Gastrocnemius medialis (tissue), 4 donors: ENCODE data around the gene SLC10A3. TPM values are rescaled to one million over a fixed set of nuclear protein-coding genes. Genes with fewer than 3 reads are reported as not detected.

Source experiments
- ATAC-seq, 2 donors: fragments of 150-250 bp; one replicate each; pipeline ENCODE4 v1.9.1; 2016
- DNase-seq, 2 donors: peaks; one replicate each; pipeline ENCODE4 v3.0.0-alpha.2; 2019
- H3K27ac ChIP-seq, 4 donors: fragments of 200-600 bp; sonication (generic); 1 replicate in 1 of 4; 2 replicates in 3 of 4; pipeline ENCODE4 v1.5.1; 2016 to 2018; ENCODE audit warnings: mild to moderate bottlenecking in 2 of 4, moderate library complexity in 1 of 4
- H3K27me3 ChIP-seq, 3 donors: fragments of 200-600 bp; sonication (generic) in 2 of 3; 1 replicate in 1 of 3; 2 replicates in 2 of 3; pipeline versions ENCODE4 v1.5.1 to v1.6.0; 2016 to 2019; ENCODE audit warnings: mild to moderate bottlenecking in 1 of 3, moderate library complexity in 1 of 3
- H3K36me3 ChIP-seq, 2 donors: fragments of 200-600 bp; sonication (generic) in 1 of 2; one replicate each; pipeline ENCODE4 v1.5.1; 2017 to 2018
- H3K4me1 ChIP-seq, 2 donors: fragments of 200-600 bp; sonication (generic) in 1 of 2; one replicate each; pipeline ENCODE4 v1.5.1; 2016 to 2017; ENCODE audit warnings: mild to moderate bottlenecking in 2 of 2
- H3K4me3 ChIP-seq, 4 donors: fragments of 200-600 bp; sonication (generic) in 3 of 4; 1 replicate in 1 of 4; 2 replicates in 3 of 4; pipeline ENCODE4 v1.5.1; 2016 to 2019; ENCODE audit warnings: mild to moderate bottlenecking in 2 of 4
- H3K9me3 ChIP-seq, 3 donors: fragments of 200-600 bp; sonication (generic) in 2 of 3; 1 replicate in 1 of 3; 2 replicates in 2 of 3; pipeline ENCODE4 v1.5.1; 2016 to 2019
- POLR2A ChIP-seq, 2 donors: fragments of 450-650 bp; IDR thresholded peaks; one replicate each; pipeline ENCODE4 v1.6.1; 2017; ENCODE audit warnings: antibody characterized with exemption in 2 of 2, mild to moderate bottlenecking in 2 of 2, moderate library complexity in 2 of 2
- in situ Hi-C, 4 donors: fragments of 200-750 bp; cut with MboI; loops; one replicate each; pipeline versions ENCODE4 v1.15.0 to v1.8.0; 2017; ENCODE audit warnings: low sequenced_read_pairs in 4 of 4
- intact Hi-C: fragments of 100-400 bp; cut with DNase I; formaldehyde crosslinking; loops from one replicate; pipeline ENCODE4 v1.15.1; 2023; ENCODE audit warnings: low total_unique reads
- total RNA-seq, 4 donors: library from RNA; depleted of rRNA; stranded (reverse); fragments of >200 nt; gene quantifications; one replicate each; pipeline versions ENCODE4 v1.1.0 to v1.2.3, GENCODE V29; 2016
- TF ChIP-seq, protein P1 (sequence below), 5 experiments: fragments of 450-650 bp in 3 of 5; fragments of 200-600 bp in 2 of 5; sonication (generic) in 2 of 5; IDR thresholded peaks in 4 of 5; conservative IDR thresholded peaks in 1 of 5; 1 replicate in 4 of 5; 2 replicates in 1 of 5; pipeline ENCODE4 v1.5.1; 2016 to 2019; ENCODE audit warnings: antibody characterized with exemption in 5 of 5, mild to moderate bottlenecking in 3 of 5, moderate library complexity in 3 of 5

Gene SLC10A3
- total RNA-seq, 4 donors from 2014 or later = 11.8 to 33.3 (median 21.0) TPM

GRCh38 chrX:154470914-154471568, 19.4 kb downstream of the SLC10A3 start:
- DNase-seq (no peak), ATAC-seq (no peak)
- H3K36me3 ChIP-seq = no peaks in the 10 kb centered on the region
- H3K9me3 ChIP-seq = no peaks in the 10 kb centered on the region
- H3K27ac ChIP-seq = no peak overlapping the region
- no peaks in the 10 kb centered on the region for H3K4me1 ChIP-seq
- H3K4me3 ChIP-seq = no peak overlapping the region
- intact Hi-C loops = no loop called here
- H3K27me3 ChIP-seq = no peaks in the 10 kb centered on the region
- in situ Hi-C loops = no loop called here
- TF ChIP-seq POLR2A (IDR thresholded peaks at IDR 0.05) = no peak
- TF ChIP-seq, protein P1, sequence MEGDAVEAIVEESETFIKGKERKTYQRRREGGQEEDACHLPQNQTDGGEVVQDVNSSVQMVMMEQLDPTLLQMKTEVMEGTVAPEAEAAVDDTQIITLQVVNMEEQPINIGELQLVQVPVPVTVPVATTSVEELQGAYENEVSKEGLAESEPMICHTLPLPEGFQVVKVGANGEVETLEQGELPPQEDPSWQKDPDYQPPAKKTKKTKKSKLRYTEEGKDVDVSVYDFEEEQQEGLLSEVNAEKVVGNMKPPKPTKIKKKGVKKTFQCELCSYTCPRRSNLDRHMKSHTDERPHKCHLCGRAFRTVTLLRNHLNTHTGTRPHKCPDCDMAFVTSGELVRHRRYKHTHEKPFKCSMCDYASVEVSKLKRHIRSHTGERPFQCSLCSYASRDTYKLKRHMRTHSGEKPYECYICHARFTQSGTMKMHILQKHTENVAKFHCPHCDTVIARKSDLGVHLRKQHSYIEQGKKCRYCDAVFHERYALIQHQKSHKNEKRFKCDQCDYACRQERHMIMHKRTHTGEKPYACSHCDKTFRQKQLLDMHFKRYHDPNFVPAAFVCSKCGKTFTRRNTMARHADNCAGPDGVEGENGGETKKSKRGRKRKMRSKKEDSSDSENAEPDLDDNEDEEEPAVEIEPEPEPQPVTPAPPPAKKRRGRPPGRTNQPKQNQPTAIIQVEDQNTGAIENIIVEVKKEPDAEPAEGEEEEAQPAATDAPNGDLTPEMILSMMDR (IDR thresholded peaks at IDR 0.05 in 4 of 5, conservative IDR thresholded peaks at IDR 0.05 in 1 of 5) = no peak

DNA sequence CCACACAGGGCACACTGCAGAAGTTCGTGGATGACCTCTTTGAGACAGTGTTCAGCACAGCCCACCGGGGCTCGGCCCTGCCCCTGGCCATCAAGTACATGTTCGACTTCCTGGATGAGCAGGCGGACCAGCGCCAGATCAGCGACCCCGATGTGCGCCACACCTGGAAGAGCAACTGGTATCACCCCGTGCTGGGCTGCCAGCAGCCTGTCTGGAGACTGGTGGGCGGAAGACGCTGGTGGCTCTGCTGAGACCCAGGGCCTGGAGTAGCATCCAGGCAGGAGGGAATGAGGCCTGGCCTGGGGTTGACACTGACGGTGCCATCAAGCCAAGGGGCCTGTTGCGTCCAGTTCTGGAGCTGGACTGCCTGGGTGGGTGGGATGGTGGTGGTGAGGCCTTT, 20.0 kb downstream of the SLC10A3 start:
- no peak for DNase-seq
- Histone ChIP-seq H3K4me3 (no peak overlapping the region), H3K4me1 (no peaks in the 10 kb centered on the region), H3K27me3 (no peaks in the 10 kb centered on the region), H3K9me3 (no peaks in the 10 kb centered on the region), H3K27ac (no peak overlapping the region), H3K36me3 (no peaks in the 10 kb centered on the region)
- in situ Hi-C loops = no loop called here
- TF ChIP-seq POLR2A (IDR thresholded peaks at IDR 0.05) = no peak
- TF ChIP-seq, protein P1 (IDR thresholded peaks at IDR 0.05 in 4 of 5, conservative IDR thresholded peaks at IDR 0.05 in 1 of 5) = no peak
- no peak for ATAC-seq
- intact Hi-C loops = no loop called here

DNA sequence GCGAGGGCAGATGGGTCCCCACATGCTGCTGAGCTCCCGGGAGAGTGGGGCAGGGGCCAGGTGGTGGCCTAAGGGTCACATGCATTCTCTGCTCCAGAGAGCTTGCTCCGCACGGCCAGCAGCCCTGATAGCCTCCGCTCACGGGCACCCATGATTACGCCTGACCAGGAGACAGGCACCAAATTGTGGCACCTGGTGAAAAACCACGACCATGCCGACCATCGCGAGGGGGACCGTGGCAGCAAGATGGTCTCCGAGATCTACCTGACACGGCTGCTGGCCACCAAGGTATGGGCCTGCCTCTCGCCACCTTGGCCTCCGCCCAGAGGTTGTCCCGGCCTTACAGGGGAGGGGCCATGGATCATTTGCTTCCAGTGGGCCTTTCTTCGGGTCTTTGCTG, 20.5 kb downstream of the SLC10A3 start:
- no peak overlapping the region for H3K27ac ChIP-seq
- no peaks in the 10 kb centered on the region for H3K4me1 ChIP-seq
- H3K27me3 ChIP-seq = no peaks in the 10 kb centered on the region
- DNase-seq = no peak
- H3K36me3 ChIP-seq = no peaks in the 10 kb centered on the region
- no peak for TF ChIP-seq POLR2A (IDR thresholded peaks at IDR 0.05)
- TF ChIP-seq, protein P1 (IDR thresholded peaks at IDR 0.05 in 4 of 5, conservative IDR thresholded peaks at IDR 0.05 in 1 of 5) = no peak
- ATAC-seq = no peak
- intact Hi-C loops = no loop called here
- in situ Hi-C loops = no loop called here
- no peak overlapping the region for H3K4me3 ChIP-seq
- no peaks in the 10 kb centered on the region for H3K9me3 ChIP-seq

- no peak overlapping the region for H3K4me3 ChIP-seq
- no peaks in the 10 kb centered on the region for H3K4me1 ChIP-seq
- ATAC-seq = no peak
- H3K9me3 ChIP-seq = no peaks in the 10 kb centered on the region
- TF ChIP-seq, protein P1 (IDR thresholded peaks at IDR 0.05 in 4 of 5, conservative IDR thresholded peaks at IDR 0.05 in 1 of 5) = no peak
- no peak for TF ChIP-seq POLR2A (IDR thresholded peaks at IDR 0.05)
- no peaks in the 10 kb centered on the region for H3K27me3 ChIP-seq
- H3K36me3 ChIP-seq = no peaks in the 10 kb centered on the region
- intact Hi-C loops = no loop called here
- no peak overlapping the region for H3K27ac ChIP-seq
- no peak for DNase-seq
- in situ Hi-C loops = no loop called here
Measured at GRCh38 chrX:154469114-154469513, 21.3 kb downstream of the SLC10A3 start.

- Histone ChIP-seq H3K4me3 (no peak overlapping the region), H3K9me3 (no peaks in the 10 kb centered on the region), H3K27me3 (no peaks in the 10 kb centered on the region), H3K4me1 (no peaks in the 10 kb centered on the region), H3K36me3 (no peaks in the 10 kb centered on the region), H3K27ac (no peak overlapping the region)
- intact Hi-C loops (no loop called here), in situ Hi-C loops (no loop called here)
- ATAC-seq (no peak), DNase-seq (no peak)
- no peak for TF ChIP-seq POLR2A (IDR thresholded peaks at IDR 0.05)
- TF ChIP-seq, protein P1 (IDR thresholded peaks at IDR 0.05 in 4 of 5, conservative IDR thresholded peaks at IDR 0.05 in 1 of 5) = no peak
Measured at GRCh38 chrX:154468217-154468616, 22.2 kb downstream of the SLC10A3 start.
